ENCODE measurements around the gene SERTAD1.
"Not testable (repeated sequence)": the region's sequence is repeated elsewhere in the genome, so short reads cannot be mapped to it uniquely, and the experiment has no call there.

Gene SERTAD1

DNA sequence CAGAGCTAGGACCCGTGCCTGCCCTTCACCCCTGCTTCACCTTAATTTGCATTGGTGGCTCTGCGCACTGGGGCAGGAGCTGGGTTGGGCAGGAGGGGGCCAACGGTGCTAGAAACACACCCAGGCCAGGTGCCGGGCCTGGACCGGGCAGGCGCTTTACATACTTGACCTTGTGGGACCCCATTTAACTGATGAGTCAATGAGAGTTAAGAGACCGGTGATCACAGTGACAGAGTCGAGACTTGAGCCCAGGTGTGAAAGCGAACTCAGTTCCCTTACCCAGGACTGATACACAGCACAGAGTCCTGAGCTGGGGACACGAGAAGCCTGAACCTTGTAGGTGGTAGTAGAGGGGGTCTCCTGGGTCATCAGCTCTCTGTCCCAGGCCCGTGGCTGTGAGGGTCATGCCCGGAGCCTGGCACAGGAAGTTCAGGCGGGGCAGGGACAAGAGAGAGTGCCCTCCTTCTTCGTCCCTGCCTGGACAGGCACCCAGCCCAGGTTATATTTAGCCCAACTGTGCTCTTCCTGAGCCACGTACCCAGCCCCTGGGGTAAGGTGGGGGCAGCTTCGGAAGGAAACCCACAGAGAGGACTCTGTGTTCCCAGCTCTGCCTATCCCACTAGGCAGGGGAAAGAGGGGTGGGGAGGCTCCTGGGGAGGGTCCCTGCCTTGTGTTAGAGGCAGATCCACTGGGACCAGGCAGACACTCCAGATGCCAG lies 14.5 kb downstream of the SERTAD1 start:
- no peak overlapping the region for H3K4me3 ChIP-seq (ENCODE audit: control insufficient read depth, low read depth, low read length)
- no peak for DNase-seq (ENCODE audit: low read depth)
- TF ChIP-seq, protein P1, sequence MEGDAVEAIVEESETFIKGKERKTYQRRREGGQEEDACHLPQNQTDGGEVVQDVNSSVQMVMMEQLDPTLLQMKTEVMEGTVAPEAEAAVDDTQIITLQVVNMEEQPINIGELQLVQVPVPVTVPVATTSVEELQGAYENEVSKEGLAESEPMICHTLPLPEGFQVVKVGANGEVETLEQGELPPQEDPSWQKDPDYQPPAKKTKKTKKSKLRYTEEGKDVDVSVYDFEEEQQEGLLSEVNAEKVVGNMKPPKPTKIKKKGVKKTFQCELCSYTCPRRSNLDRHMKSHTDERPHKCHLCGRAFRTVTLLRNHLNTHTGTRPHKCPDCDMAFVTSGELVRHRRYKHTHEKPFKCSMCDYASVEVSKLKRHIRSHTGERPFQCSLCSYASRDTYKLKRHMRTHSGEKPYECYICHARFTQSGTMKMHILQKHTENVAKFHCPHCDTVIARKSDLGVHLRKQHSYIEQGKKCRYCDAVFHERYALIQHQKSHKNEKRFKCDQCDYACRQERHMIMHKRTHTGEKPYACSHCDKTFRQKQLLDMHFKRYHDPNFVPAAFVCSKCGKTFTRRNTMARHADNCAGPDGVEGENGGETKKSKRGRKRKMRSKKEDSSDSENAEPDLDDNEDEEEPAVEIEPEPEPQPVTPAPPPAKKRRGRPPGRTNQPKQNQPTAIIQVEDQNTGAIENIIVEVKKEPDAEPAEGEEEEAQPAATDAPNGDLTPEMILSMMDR (IDR thresholded peaks at IDR 0.05; ENCODE audit: control insufficient read depth, insufficient read depth, low read depth, low read length, missing control alignments): no peak

GRCh38 chr19:40410030-40410389 lies 15.8 kb downstream of the SERTAD1 start:
- TF ChIP-seq, protein P1 (IDR thresholded peaks at IDR 0.05; ENCODE audit: control insufficient read depth, insufficient read depth, low read depth, low read length, missing control alignments): no peak
- DNase-seq (ENCODE audit: low read depth): no peak
- no peak overlapping the region for H3K4me3 ChIP-seq (ENCODE audit: control insufficient read depth, low read depth, low read length)

DNA sequence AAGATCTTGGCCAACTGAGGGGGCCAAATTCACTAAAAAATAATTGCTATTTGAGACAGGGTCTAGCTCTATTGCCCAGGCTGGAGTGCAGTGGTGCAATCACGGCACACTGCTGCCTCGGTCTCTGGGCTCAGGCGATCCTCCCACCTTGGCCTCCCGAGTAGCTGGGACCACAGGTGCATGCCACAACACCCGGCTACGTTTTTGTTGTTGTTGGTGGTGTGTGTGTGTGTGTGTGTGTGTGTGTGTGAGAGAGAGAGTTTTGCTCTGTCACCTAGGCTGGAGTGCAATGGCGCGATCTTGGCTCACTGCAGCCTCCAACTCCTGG lies 17.2 kb downstream of the SERTAD1 start:
- H3K4me3 ChIP-seq (ENCODE audit: control insufficient read depth, low read depth, low read length); DNase-seq (ENCODE audit: low read depth): not testable (repeated sequence)

DNA sequence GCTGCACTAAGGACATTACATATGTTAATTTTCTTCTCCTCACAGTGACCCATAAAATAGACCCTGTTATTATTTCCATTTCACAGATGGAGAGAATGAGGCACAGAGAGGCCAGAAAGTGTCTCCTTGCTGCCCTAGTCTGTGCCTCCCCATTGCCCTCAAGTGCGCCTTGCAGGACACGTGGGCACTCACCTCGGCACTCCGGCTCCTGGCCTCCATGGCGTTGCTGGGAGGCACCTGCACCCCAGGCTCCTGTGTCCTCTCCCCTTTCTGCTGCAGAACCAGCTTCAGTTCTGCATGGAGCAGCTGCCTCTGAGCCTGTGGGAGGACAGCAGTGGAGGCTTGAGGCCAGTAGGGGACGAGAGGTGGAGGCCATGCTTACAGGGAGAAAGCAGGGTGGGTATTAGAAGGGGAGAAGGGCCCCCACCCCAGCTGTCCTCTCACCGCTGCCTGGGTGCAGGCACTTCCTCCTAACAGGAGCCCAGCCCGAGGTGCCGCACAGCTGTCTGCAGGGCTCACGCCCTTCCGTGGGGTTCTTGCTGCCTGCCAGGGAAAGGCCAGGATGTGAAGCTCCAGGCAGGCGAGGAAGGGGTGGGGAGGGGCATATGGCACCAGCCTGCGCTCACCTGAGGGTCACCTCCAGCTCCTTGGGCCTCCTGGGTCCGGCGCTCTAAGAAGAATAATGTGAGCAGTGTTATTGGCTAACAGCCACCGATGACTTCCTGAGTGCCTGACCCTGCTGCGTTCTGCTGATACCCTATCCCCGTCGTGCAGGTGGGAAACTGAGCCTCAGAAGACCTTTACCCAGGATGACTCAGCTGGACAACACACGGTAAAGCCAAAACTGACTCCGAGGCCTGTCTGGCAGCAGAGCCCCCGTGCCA lies 17.8 kb downstream of the SERTAD1 start:
- no peak for DNase-seq (ENCODE audit: low read depth)
- TF ChIP-seq, protein P1 (IDR thresholded peaks at IDR 0.05; ENCODE audit: control insufficient read depth, insufficient read depth, low read depth, low read length, missing control alignments): no peak
- H3K4me3 ChIP-seq (ENCODE audit: control insufficient read depth, low read depth, low read length): no peak overlapping the region

DNA sequence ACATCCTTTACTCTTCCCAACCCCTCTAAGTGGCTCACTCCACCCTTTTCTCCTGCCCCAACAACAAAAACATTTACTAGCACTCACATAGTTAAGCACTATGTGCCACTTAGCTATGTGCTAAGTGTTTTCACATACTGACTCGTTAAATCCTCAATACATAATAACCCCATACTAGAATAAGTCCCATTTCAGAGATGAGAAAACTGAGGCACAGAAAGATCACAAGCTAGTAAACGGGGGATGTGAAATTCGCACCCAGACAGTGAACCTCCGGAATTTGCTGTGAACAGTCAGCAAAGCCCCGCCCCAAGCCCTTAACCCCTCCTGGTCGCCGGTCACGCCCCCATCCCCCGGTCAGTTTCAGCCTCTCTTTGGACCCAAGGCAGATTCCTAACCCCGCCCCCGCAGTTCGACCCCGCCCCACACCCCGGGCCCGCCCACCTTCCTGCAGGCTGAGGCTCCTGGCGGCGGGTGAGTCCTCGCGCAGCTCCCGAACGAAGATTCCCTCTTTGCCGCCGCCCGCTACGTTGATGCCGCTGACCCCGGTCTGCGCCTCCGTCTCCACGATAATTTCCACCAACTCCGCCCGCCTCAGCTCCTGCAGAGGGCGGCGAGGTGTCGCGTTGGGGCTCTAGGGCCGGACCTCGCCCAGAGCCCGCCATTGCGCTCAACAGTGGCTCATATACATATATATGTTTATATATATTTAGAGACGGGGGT lies 22.4 kb downstream of the SERTAD1 start:
- peak; percentile 40 for DNase-seq (ENCODE audit: low read depth)
- TF ChIP-seq, protein P1 (IDR thresholded peaks at IDR 0.05; ENCODE audit: control insufficient read depth, insufficient read depth, low read depth, low read length, missing control alignments): no peak
- H3K4me3 ChIP-seq (ENCODE audit: control insufficient read depth, low read depth, low read length): peak overlapping the region; percentile 71

GRCh38 chr19:40400559-40400958 lies 25.2 kb downstream of the SERTAD1 start:
- no peak overlapping the region for H3K4me3 ChIP-seq (ENCODE audit: control insufficient read depth, low read depth, low read length)
- DNase-seq (ENCODE audit: low read depth): no peak
- TF ChIP-seq, protein P1 (IDR thresholded peaks at IDR 0.05; ENCODE audit: control insufficient read depth, insufficient read depth, low read depth, low read length, missing control alignments): no peak
